Sigmoid colon (tissue), 7 donors: Measurements from ENCODE around the gene MAPKAP1. TPM values are rescaled to one million over a fixed set of nuclear protein-coding genes. Genes with fewer than 3 reads are reported as not detected.

Source experiments
- DNase-seq: peaks from one replicate; pipeline ENCODE4 v3.0.0-alpha.2; 2019
- H3K27ac ChIP-seq, 4 donors: fragments of 200-600 bp; sonication (generic); one replicate each; pipeline ENCODE4 v1.5.1; 2016 to 2019; ENCODE audit warnings: mild to moderate bottlenecking in 1 of 4
- H3K27me3 ChIP-seq, 3 donors: fragments of 200-600 bp; sonication (generic); one replicate each; pipeline ENCODE4 v1.5.1; 2019; ENCODE audit warnings: mild to moderate bottlenecking in 1 of 3
- H3K36me3 ChIP-seq, 4 donors: fragments of 200-600 bp; sonication (generic); one replicate each; pipeline ENCODE4 v1.5.1; 2016 to 2019
- H3K4me1 ChIP-seq, 4 donors: fragments of 200-600 bp; sonication (generic); one replicate each; pipeline ENCODE4 v1.5.1; 2017 to 2019
- H3K4me3 ChIP-seq, 4 donors: fragments of 200-600 bp; sonication (generic); one replicate each; pipeline ENCODE4 v1.5.1; 2017 to 2019; ENCODE audit warnings: mild to moderate bottlenecking in 2 of 4, moderate library complexity in 1 of 4
- H3K9me3 ChIP-seq, 4 donors: fragments of 200-600 bp in 3 of 4; sonication (generic) in 3 of 4; one replicate each; pipeline versions ENCODE4 v1.5.1 to v1.6.1; 2013 to 2019
- CTCF ChIP-seq, 4 experiments: fragments of 450-650 bp in 3 of 4; fragments of 200-600 bp in 1 of 4; IDR thresholded peaks; one replicate each; pipeline ENCODE4 v1.5.1; 2016 to 2019; ENCODE audit warnings: antibody characterized with exemption in 4 of 4, mild to moderate bottlenecking in 3 of 4, moderate library complexity in 2 of 4
- EP300 ChIP-seq, 4 donors: sonication (generic); formaldehyde crosslinking; IDR thresholded peaks; one replicate each; pipeline ENCODE4 v1.6.1; 2017; ENCODE audit warnings: antibody characterized with exemption in 4 of 4
- POLR2A ChIP-seq, 2 donors: fragments of 450-650 bp; IDR thresholded peaks; one replicate each; pipeline ENCODE4 v1.6.1; 2016; ENCODE audit warnings: antibody characterized with exemption in 2 of 2, mild to moderate bottlenecking in 2 of 2, moderate library complexity in 2 of 2
- POLR2AphosphoS5 ChIP-seq, 4 donors: sonication (generic); formaldehyde crosslinking; IDR thresholded peaks; one replicate each; pipeline ENCODE4 v1.6.1; 2017; ENCODE audit warnings: antibody characterized with exemption in 4 of 4
- WGBS, 2 donors: extraction: QIAGEN DNeasy Blood & Tissue Kit; methylation state at CpG; one replicate each; pipeline ENCODE4 v1.1.7; 2013; 5-methylcytosine and 5-hydroxymethylcytosine counted together
- intact Hi-C: fragments of 100-400 bp; cut with DNase I; formaldehyde crosslinking; loops from one replicate; pipeline ENCODE4 v1.15.1; 2023
- polyA plus RNA-seq, 3 donors: library from polyadenylated mRNA; stranded (reverse); fragments of 200-250 nt; gene quantifications; one replicate each; pipeline ENCODE4 v1.2.3, GENCODE V29; 2013
- total RNA-seq, 4 donors: library from RNA; depleted of rRNA; stranded (reverse); fragments of >200 nt; gene quantifications; one replicate each; pipeline ENCODE4 v1.1.0, GENCODE V29; 2016
- donor health status: healthy with polysubstance abuse.
- donor health status: Bipolar disorder and iron deficiency.
- donor health status: healthy.

MAPKAP1 gene
- total and polyA plus RNA-seq, 7 donors, result 37.2 to 155 (median 84.3) TPM

GRCh38 chr9:125462861-125463291, 244.1 kb downstream of the MAPKAP1 start:
- no peak for DNase-seq

GRCh38 chr9:125461636-125462190, 245.3 kb downstream of the MAPKAP1 start:
- H3K9me3 ChIP-seq, result peaks cover 0 to 6% (median 0%) of the 10 kb centered on the region in 4 donors
- intact Hi-C loops, result no loop called here
- H3K4me3 ChIP-seq, result no peak overlapping the region
- WGBS, 2 donors, result 94 to 98% methylated on average over 8 of the region's 8 CpGs
- no peaks in the 10 kb centered on the region for H3K36me3 ChIP-seq
- peak overlapping the region in 3 of 4 donors; percentile 3 to 44 (median 42) for H3K27ac ChIP-seq
- no peak for DNase-seq
- TF ChIP-seq EP300 (IDR thresholded peaks at IDR 0.05) (no peak), POLR2A (IDR thresholded peaks at IDR 0.05) (no peak), CTCF (IDR thresholded peaks at IDR 0.05) (no peak), POLR2AphosphoS5 (IDR thresholded peaks at IDR 0.05) (no peak)
- peaks cover 0 to 35% (median 33%) of the 10 kb centered on the region in 4 donors for H3K4me1 ChIP-seq
- no peaks in the 10 kb centered on the region for H3K27me3 ChIP-seq

More at GRCh38 chr9:125462861-125463291, 244.1 kb downstream of the MAPKAP1 start:
- Histone ChIP-seq H3K27ac (no peak overlapping the region), H3K36me3 (no peaks in the 10 kb centered on the region), H3K9me3 (peaks cover 0 to under 1% (median 0%) of the 10 kb centered on the region in 4 donors), H3K4me1 (peaks cover 0 to 38% (median 36%) of the 10 kb centered on the region in 4 donors), H3K27me3 (no peaks in the 10 kb centered on the region), H3K4me3 (no peak overlapping the region)
- TF ChIP-seq POLR2A (IDR thresholded peaks at IDR 0.05) (no peak), EP300 (IDR thresholded peaks at IDR 0.05) (no peak), POLR2AphosphoS5 (IDR thresholded peaks at IDR 0.05) (no peak), CTCF (IDR thresholded peaks at IDR 0.05) (no peak)
- WGBS, 2 donors, result 80 to 88% methylated on average over 10 of the region's 10 CpGs
- intact Hi-C loops, result no loop called here

- WGBS, 2 donors, result 86 to 89% methylated on average over 8 of the region's 8 CpGs
- intact Hi-C loops, result no loop called here
- Histone ChIP-seq H3K4me1 (peaks cover 0 to 29% (median 26%) of the 10 kb centered on the region in 4 donors), H3K36me3 (no peaks in the 10 kb centered on the region), H3K27me3 (no peaks in the 10 kb centered on the region), H3K27ac (peak overlapping the region in 2 of 4 donors; percentile 42 to 44), H3K9me3 (peaks cover 0 to 6% (median 0%) of the 10 kb centered on the region in 4 donors), H3K4me3 (no peak overlapping the region)
- DNase-seq, result peak; percentile 82
- peak in 3 of 4 donors; percentile 38 to 50 (median 40) for TF ChIP-seq POLR2AphosphoS5 (IDR thresholded peaks at IDR 0.05)
- TF ChIP-seq POLR2A (IDR thresholded peaks at IDR 0.05), result no peak
Observed at GRCh38 chr9:125460883-125461635, 245.9 kb downstream of the MAPKAP1 start.

GRCh38 chr9:125460346-125460745, 246.7 kb downstream of the MAPKAP1 start:
- peaks cover 0 to 6% (median 0%) of the 10 kb centered on the region in 4 donors for H3K9me3 ChIP-seq
- 91% methylated on average over 7 of the region's 7 CpGs for WGBS, 2 donors
- peak overlapping the region in 2 of 4 donors; percentile 22 to 42 for H3K27ac ChIP-seq
- H3K27me3 ChIP-seq, result no peaks in the 10 kb centered on the region
- no peaks in the 10 kb centered on the region for H3K36me3 ChIP-seq
- DNase-seq, result no peak
- H3K4me1 ChIP-seq, result peaks cover 0 to 23% (median 20%) of the 10 kb centered on the region in 4 donors
- TF ChIP-seq POLR2AphosphoS5 (IDR thresholded peaks at IDR 0.05), result no peak
- TF ChIP-seq EP300 (IDR thresholded peaks at IDR 0.05), result no peak
- no peak for TF ChIP-seq POLR2A (IDR thresholded peaks at IDR 0.05)
- TF ChIP-seq CTCF (IDR thresholded peaks at IDR 0.05), result no peak
- intact Hi-C loops, result no loop called here
- H3K4me3 ChIP-seq, result no peak overlapping the region

GRCh38 chr9:125457357-125457756, 249.7 kb downstream of the MAPKAP1 start:
- WGBS, 2 donors, result 100% methylated on average over 1 of the region's 1 CpG
- Histone ChIP-seq H3K4me3 (no peak overlapping the region), H3K9me3 (peaks cover 0 to 6% (median 0%) of the 10 kb centered on the region in 4 donors), H3K27ac (no peak overlapping the region), H3K4me1 (peaks cover 0 to 20% (median 14%) of the 10 kb centered on the region in 4 donors), H3K27me3 (no peaks in the 10 kb centered on the region), H3K36me3 (no peaks in the 10 kb centered on the region)
- DNase-seq, result no peak
- TF ChIP-seq CTCF (IDR thresholded peaks at IDR 0.05), result no peak
- no peak for TF ChIP-seq POLR2A (IDR thresholded peaks at IDR 0.05)
- TF ChIP-seq EP300 (IDR thresholded peaks at IDR 0.05), result no peak
- no peak for TF ChIP-seq POLR2AphosphoS5 (IDR thresholded peaks at IDR 0.05)
- intact Hi-C loops, result no loop called here
